ENCODE data around the gene ARHGEF25.
"Not testable (repeated sequence)": the region's sequence is repeated elsewhere in the genome, so short reads cannot be mapped to it uniquely, and the experiment has no call there.

ARHGEF25 gene

GRCh38 chr12:57661376-57661775 is 50.1 kb downstream of the ARHGEF25 start:
- H3K36me3 Mint-ChIP-seq = no peaks in the 10 kb centered on the region
- no peak overlapping the region for H3K27ac Mint-ChIP-seq
- no peaks in the 10 kb centered on the region for H3K9me3 Mint-ChIP-seq
- peaks cover 3% of the 10 kb centered on the region for H3K27me3 Mint-ChIP-seq
- H3K4me3 Mint-ChIP-seq = no peak overlapping the region
- H3K4me1 Mint-ChIP-seq = no peaks in the 10 kb centered on the region

- not testable (repeated sequence) for H3K27ac Mint-ChIP-seq, H3K27me3 Mint-ChIP-seq, H3K36me3 Mint-ChIP-seq, H3K4me1 Mint-ChIP-seq, H3K4me3 Mint-ChIP-seq, H3K9me3 Mint-ChIP-seq
These were observed 54.0 kb downstream of the ARHGEF25 start for GRCh38 chr12:57665066-57665820.
